Activated CD4-positive, alpha-beta T cell treated with anti-CD3 and anti-CD28 coated beads, Interleukin-2, amount 10 ng/mL, durations not matched to agents 7 days and 5 days (primary cell): ENCODE data around the gene CD151. TPM values are rescaled to one million over a fixed set of nuclear protein-coding genes. Genes with fewer than 3 reads are reported as not detected.
A peak's percentile ranks its signal among the peaks of the same experiment; 100 is the strongest.

Experiments
- CTCF ChIA-PET: fragments of 350-600 bp; sonication (Branson Sonifier 250); formaldehyde crosslinking; loops from one replicate; lab custom pipeline; 2021; ENCODE audit warnings: antibody characterized with exemption; lab: Charles Lee
- POLR2A ChIA-PET: fragments of 350-600 bp; sonication (Branson Sonifier 250); formaldehyde crosslinking; loops from one replicate; lab custom pipeline; 2021; ENCODE audit warnings: antibody characterized with exemption; lab: Charles Lee
- DNase-seq: peaks from one replicate; pipeline ENCODE4 v3.0.0-alpha.2; 2020
- H3K27ac Mint-ChIP-seq: one replicate; pipeline ENCODE4 v1.8.0; 2021; ENCODE audit warnings: mild to moderate bottlenecking, moderate library complexity, mixed read lengths
- H3K27me3 Mint-ChIP-seq: one replicate; pipeline ENCODE4 v1.8.0; 2021; ENCODE audit warnings: mixed read lengths
- H3K36me3 Mint-ChIP-seq: one replicate; pipeline ENCODE4 v1.8.0; 2021; ENCODE audit warnings: low read depth, mixed read lengths
- H3K4me1 Mint-ChIP-seq: one replicate; pipeline ENCODE4 v1.8.0; 2021; ENCODE audit warnings: mixed read lengths
- H3K4me3 Mint-ChIP-seq: one replicate; pipeline ENCODE4 v1.8.0; 2021; ENCODE audit warnings: mild to moderate bottlenecking, moderate library complexity, mixed read lengths
- H3K9me3 Mint-ChIP-seq: one replicate; pipeline ENCODE4 v1.8.0; 2021; ENCODE audit warnings: mixed read lengths
- total RNA-seq, 2 experiments: library from RNA; stranded (reverse); gene quantifications; one replicate each; pipeline ENCODE4 v1.2.3, GENCODE V29; 2021

CD151 gene
- total RNA-seq, 2 experiments from 2014 or later = 35.4 to 37.6 TPM

- H3K4me1 Mint-ChIP-seq = no peaks in the 10 kb centered on the region
- no peaks in the 10 kb centered on the region for H3K27me3 Mint-ChIP-seq
- no peak overlapping the region for H3K27ac Mint-ChIP-seq
- no peak overlapping the region for H3K4me3 Mint-ChIP-seq
- H3K9me3 Mint-ChIP-seq = no peaks in the 10 kb centered on the region
- ChIA-PET POLR2A (no interaction called here), CTCF (no interaction called here)
- H3K36me3 Mint-ChIP-seq = peaks cover 2% of the 10 kb centered on the region
- no peak for DNase-seq
Measured at GRCh38 chr11:876545-876944, 43.8 kb downstream of the CD151 start.

- no peaks in the 10 kb centered on the region for H3K27me3 Mint-ChIP-seq
- H3K4me3 Mint-ChIP-seq = no peak overlapping the region
- H3K36me3 Mint-ChIP-seq = peaks cover 2% of the 10 kb centered on the region
- H3K4me1 Mint-ChIP-seq = peaks cover 5% of the 10 kb centered on the region
- ChIA-PET CTCF (no interaction called here), POLR2A (no interaction called here)
- peak; percentile 24 for DNase-seq
- H3K9me3 Mint-ChIP-seq = no peaks in the 10 kb centered on the region
- no peak overlapping the region for H3K27ac Mint-ChIP-seq
Measured at GRCh38 chr11:877565-877964, 44.8 kb downstream of the CD151 start.

GRCh38 chr11:880447-880846, 47.7 kb downstream of the CD151 start:
- CTCF ChIA-PET = no interaction called here
- Mint-ChIP-seq H3K36me3 (peaks cover 2% of the 10 kb centered on the region), H3K4me1 (peaks cover 5% of the 10 kb centered on the region), H3K9me3 (no peaks in the 10 kb centered on the region), H3K27me3 (no peaks in the 10 kb centered on the region), H3K27ac (no peak overlapping the region), H3K4me3 (no peak overlapping the region)
- no peak for DNase-seq
- POLR2A ChIA-PET = no interaction called here

- H3K4me1 Mint-ChIP-seq = peaks cover 5% of the 10 kb centered on the region
- H3K9me3 Mint-ChIP-seq = no peaks in the 10 kb centered on the region
- H3K27ac Mint-ChIP-seq = peak overlapping the region; percentile 42
- no peaks in the 10 kb centered on the region for H3K27me3 Mint-ChIP-seq
- CTCF ChIA-PET = no interaction called here
- POLR2A ChIA-PET = no interaction called here
- H3K4me3 Mint-ChIP-seq = no peak overlapping the region
- DNase-seq = no peak
- H3K36me3 Mint-ChIP-seq = peaks cover 2% of the 10 kb centered on the region
Measured at GRCh38 chr11:882596-882995, 49.8 kb downstream of the CD151 start.

- Mint-ChIP-seq H3K36me3 (peaks cover 2% of the 10 kb centered on the region), H3K4me1 (peaks cover 5% of the 10 kb centered on the region), H3K4me3 (no peak overlapping the region), H3K9me3 (no peaks in the 10 kb centered on the region), H3K27ac (no peak overlapping the region), H3K27me3 (no peaks in the 10 kb centered on the region)
- ChIA-PET POLR2A (interaction anchor here (0.6 kb wide), 1 partner anchor 13 kb away, joined by 3 read pairs; no protein-coding TSS in a partner anchor), CTCF (no interaction called here)
- DNase-seq = no peak
Measured at GRCh38 chr11:883527-883926, 50.8 kb downstream of the CD151 start.

GRCh38 chr11:884578-885070, 51.9 kb downstream of the CD151 start:
- Mint-ChIP-seq H3K4me3 (no peak overlapping the region), H3K27ac (no peak overlapping the region), H3K36me3 (no peaks in the 10 kb centered on the region), H3K9me3 (no peaks in the 10 kb centered on the region), H3K4me1 (peaks cover 5% of the 10 kb centered on the region), H3K27me3 (no peaks in the 10 kb centered on the region)
- ChIA-PET POLR2A (no interaction called here), CTCF (interaction anchor here (1.0 kb wide), 1 partner anchor 16 kb away, joined by 3 read pairs; no protein-coding TSS in a partner anchor)
- no peak for DNase-seq

GRCh38 chr11:886568-886967, 53.8 kb downstream of the CD151 start:
- Mint-ChIP-seq H3K27ac (no peak overlapping the region), H3K36me3 (no peaks in the 10 kb centered on the region), H3K9me3 (no peaks in the 10 kb centered on the region), H3K4me3 (no peak overlapping the region), H3K4me1 (peaks cover 5% of the 10 kb centered on the region), H3K27me3 (no peaks in the 10 kb centered on the region)
- ChIA-PET CTCF (no interaction called here), POLR2A (no interaction called here)
- no peak for DNase-seq

- no peaks in the 10 kb centered on the region for H3K27me3 Mint-ChIP-seq
- CTCF ChIA-PET = interaction anchor here (0.5 kb wide), 1 partner anchor 232 kb away, joined by 3 read pairs; no protein-coding TSS in a partner anchor
- POLR2A ChIA-PET = no interaction called here
- peaks cover under 1% of the 10 kb centered on the region for H3K4me1 Mint-ChIP-seq
- H3K27ac Mint-ChIP-seq = no peak overlapping the region
- no peak overlapping the region for H3K4me3 Mint-ChIP-seq
- DNase-seq = no peak
- H3K9me3 Mint-ChIP-seq = no peaks in the 10 kb centered on the region
- no peaks in the 10 kb centered on the region for H3K36me3 Mint-ChIP-seq
Measured at GRCh38 chr11:887589-887988, 54.8 kb downstream of the CD151 start.

Other genes with a start within 250 kb of the CD151 start
- 100 to 1,000 TPM; 152 to 154 TPM for gene IRF7, start 217.0 kb upstream of the CD151 start, total RNA-seq
- gene CDHR5, start 208.0 kb upstream of the CD151 start, total RNA-seq = not detected
- not detected for gene SCT, start 205.8 kb upstream of the CD151 start, total RNA-seq
- under 1 TPM; 0.21 to 0.30 TPM for gene DRD4, start 195.7 kb upstream of the CD151 start, total RNA-seq
- gene DEAF1, start 137.7 kb upstream of the CD151 start, total RNA-seq = 10 to 100 TPM; 44.0 to 48.8 TPM
- gene TMEM80, start 137.1 kb upstream of the CD151 start, total RNA-seq = 10 to 100 TPM; 39.1 to 44.7 TPM
- 10 to 100 TPM in 1 of 2 experiments, 1 to 10 TPM in 1; 7.8 to 11.9 TPM for gene EPS8L2, start 126.7 kb upstream of the CD151 start, total RNA-seq
- gene TALDO1, start 85.5 kb upstream of the CD151 start, total RNA-seq = 100 to 1,000 TPM; 219 to 268 TPM
- gene GATD1, start 55.5 kb upstream of the CD151 start, total RNA-seq = 10 to 100 TPM; 58.2 to 62.1 TPM
- gene CEND1, start 42.9 kb upstream of the CD151 start, total RNA-seq = under 1 TPM; 0.20 to 0.60 TPM
- 10 to 100 TPM; 45.9 to 49.1 TPM for gene SLC25A22, start 34.7 kb upstream of the CD151 start, total RNA-seq
- 10 to 100 TPM; 47.9 to 60.4 TPM for gene PIDD1, start 27.7 kb upstream of the CD151 start, total RNA-seq
- 1,000 to 10,000 TPM; 1,927 to 2,229 TPM for gene RPLP2, start 23.0 kb upstream of the CD151 start, total RNA-seq
- 10 to 100 TPM; 68.9 to 71.9 TPM for gene PNPLA2, start 14.0 kb upstream of the CD151 start, total RNA-seq
- gene CRACR2B, start 5.0 kb upstream of the CD151 start, total RNA-seq = 1 to 10 TPM; 7.7 to 8.1 TPM
- 10 to 100 TPM; 90.3 to 96.0 TPM for gene POLR2L, start 9.6 kb downstream of the CD151 start, total RNA-seq
- 1 to 10 TPM; 7.7 to 7.9 TPM for gene TSPAN4, start 9.9 kb downstream of the CD151 start, total RNA-seq
- gene CHID1, start 77.9 kb downstream of the CD151 start, total RNA-seq = 10 to 100 TPM; 42.6 to 45.5 TPM
- gene AP2A2, start 92.9 kb downstream of the CD151 start, total RNA-seq = 10 to 100 TPM; 60.1 to 66.7 TPM
- not detected for gene MUC6, start 203.8 kb downstream of the CD151 start, total RNA-seq
- gene MUC2, start 241.9 kb downstream of the CD151 start, total RNA-seq = not detected